Stimulated activated CD8-positive, alpha-beta memory T cell treated with anti-CD3 and anti-CD28 coated beads, Interleukin-7, amount 100 ng/mL, for 4 hours (primary cell): ENCODE results near the gene HSPA1B.
"Not testable (repeated sequence)": the region's sequence is repeated elsewhere in the genome, so short reads cannot be mapped to it uniquely, and the experiment has no call there.

Experiments
- DNase-seq, 2 donors: peaks; one replicate each; pipeline ENCODE4 v3.0.0-alpha.2; 2020; ENCODE audit warnings: low read depth in 2 of 2

The HSPA1B gene

DNA sequence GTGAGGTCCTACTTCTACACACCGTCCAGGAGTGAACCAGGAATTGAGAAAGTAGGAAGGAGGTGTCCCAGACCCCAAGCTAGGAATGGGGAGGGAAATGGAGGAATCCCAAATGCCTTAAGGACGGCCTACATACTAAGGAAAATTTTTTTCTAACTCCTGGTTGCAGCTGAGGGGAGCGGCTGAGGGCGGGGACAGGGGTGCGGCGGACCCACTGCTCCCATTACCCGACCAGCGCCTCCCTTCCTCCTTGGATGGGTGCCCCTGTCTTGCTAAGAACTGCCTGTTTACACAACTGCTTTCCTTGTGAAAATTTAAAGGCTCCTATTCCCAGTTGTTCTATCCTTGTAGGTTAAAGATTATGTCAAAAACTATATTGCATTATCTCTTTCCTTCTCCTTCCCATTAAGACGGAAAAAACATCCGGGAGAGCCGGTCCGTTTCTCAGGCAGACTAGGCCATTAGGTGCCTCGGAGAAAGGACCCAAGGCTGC, 699 bp upstream of the HSPA1B start:
- DNase-seq = peak in 1 of 2 donors; percentile 17

GRCh38 chr6:31829633-31830283, 2.2 kb downstream of the HSPA1B start:
- no peak for DNase-seq

- no peak for DNase-seq
Measured at GRCh38 chr6:31830886-31831335, 3.4 kb downstream of the HSPA1B start.

GRCh38 chr6:31831350-31832215, 4.0 kb downstream of the HSPA1B start:
- no peak for DNase-seq

DNA sequence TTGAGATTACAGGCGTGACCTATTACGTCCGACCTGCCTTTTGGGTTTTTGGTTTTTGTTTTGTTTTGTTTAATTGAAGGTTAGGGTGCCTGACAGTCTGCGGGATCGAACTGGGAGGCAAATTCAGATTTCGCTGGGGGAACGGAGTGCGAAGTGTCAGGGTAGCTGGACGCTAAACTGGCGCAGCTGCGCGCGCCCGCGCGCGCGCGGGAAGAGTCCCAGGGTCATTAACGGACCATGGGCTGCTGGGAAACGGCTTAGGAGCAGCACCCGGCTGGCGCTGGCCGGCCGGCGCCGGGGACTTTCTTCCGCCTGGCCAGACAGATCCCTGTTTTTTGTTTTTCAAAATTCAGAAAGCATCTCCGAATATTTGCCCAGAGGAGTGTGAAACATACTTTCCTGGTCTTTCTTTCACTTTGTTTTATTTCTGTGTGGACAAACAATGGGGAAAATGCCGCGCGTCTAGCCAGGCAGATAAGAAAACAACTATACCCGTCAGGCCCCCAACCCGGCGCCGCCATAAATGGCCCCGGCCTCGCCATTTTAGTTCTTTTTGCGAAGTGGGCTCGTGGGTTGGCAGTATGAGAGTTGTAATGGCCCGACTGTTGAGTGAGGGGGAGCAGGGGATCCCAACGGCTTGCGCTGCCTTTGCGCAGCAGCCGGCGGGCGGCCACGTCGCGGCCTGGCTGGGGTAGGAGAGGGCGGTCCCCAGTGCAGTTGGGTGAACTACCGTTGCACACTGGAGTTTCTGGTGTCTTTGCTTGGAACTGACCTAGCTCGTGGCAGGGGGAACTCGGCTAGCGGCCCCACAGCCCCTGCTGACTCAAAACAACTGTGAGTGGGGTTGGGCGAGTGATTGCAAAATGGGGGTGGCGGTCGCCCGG, 7.1 kb downstream of the HSPA1B start:
- DNase-seq = peak; percentile 60 to 63

GRCh38 chr6:31836047-31836473, 8.5 kb downstream of the HSPA1B start:
- DNase-seq = no peak

- DNase-seq = no peak
Measured at GRCh38 chr6:31836474-31837368, 9.2 kb downstream of the HSPA1B start.

DNA sequence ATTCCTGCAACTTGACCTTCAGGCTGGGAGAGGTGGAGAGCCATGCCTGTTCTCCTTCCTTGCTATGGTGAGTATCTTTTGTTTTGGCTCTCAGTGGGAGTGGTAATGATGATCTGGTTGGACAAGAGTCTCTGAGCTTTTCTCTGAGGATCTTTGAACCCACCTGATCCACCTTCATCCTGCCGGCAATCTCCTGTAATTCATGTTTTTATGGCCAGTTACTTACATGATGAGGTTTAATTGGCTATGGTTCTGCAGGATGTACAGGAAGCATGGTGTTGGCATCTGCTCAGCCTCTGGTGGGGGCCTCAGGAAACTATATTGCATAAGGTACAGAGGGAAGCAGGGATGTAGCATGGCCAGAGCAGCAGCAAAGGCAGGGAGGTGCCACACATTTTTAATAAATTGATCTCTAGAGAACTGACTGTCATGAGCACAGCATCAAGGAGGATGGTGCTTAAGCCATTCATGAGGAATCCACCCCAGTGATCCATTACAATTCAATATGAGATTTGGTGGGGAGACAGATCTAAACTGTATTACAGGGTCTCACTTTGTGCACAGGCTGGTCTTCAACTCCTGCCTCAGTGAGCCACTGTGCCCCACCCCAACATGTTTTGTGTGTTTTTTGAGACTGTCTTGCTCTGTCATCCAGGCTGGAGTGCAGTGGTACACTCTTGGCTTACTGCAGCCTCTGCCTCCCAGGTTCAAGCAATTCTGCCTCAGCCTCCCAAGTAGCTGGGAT, 10.0 kb downstream of the HSPA1B start:
- DNase-seq = no peak

DNA sequence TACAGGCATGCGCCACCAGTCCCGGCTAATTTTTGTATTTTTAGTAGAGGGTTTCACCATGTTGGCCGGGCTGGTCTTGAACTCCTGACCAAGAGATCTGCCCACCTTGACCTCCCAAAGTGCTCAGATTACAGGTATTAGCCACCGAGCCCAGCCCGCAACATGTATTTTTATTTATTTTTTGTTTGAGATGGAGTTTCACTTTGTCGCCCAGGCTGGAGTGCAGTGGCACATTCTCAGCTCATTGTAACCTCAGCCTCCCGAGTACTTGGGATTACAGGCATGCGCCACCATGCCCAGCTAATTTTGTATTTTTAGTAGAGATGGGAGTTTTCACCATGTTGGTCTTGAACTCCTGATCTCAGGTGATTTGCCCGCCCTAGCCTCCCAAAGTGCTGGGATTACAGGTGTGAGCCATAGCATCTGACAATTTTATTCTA, 10.6 kb downstream of the HSPA1B start:
- not testable (repeated sequence) for DNase-seq

- no peak for DNase-seq
Measured at GRCh38 chr6:31838968-31839367, 11.4 kb downstream of the HSPA1B start.

GRCh38 chr6:31839779-31840126, 12.2 kb downstream of the HSPA1B start:
- not testable (repeated sequence) for DNase-seq

GRCh38 chr6:31842053-31842452, 14.5 kb downstream of the HSPA1B start:
- DNase-seq = no peak

GRCh38 chr6:31844507-31844906, 17.0 kb downstream of the HSPA1B start:
- DNase-seq = no peak

DNA sequence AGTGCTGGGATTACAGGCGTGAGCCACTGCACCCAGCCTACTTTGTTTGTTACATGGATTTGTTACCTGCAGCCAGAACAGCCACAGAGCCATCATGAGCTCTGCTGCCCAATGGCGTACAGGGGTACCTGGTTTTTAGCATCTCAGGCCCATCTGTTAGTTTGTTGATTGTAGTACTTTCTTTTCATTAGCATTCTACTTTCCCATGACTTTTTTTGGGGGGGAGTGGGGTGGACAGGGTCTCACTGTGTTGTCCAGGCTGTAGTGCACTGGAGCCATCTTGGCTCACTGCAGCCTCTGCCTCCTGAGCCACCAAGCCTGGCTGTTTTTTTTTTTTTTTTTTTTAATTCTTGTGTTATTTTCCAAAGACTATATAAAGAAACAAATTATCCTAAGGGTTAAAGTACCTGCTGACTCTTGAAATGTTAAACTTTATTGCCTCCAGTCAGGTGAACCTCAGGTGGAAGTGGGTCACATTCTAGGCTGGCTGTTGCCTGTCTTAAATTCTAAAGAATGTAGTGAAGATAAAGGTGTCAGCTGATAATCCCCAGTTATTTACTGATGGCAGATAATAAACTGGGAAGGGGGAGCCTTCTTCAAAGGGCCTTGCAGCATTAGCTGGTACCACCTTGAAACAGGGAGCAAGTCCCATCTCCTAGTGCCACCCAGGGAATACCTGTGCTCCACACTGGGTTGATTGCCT, 19.9 kb downstream of the HSPA1B start:
- DNase-seq = no peak

- no peak for DNase-seq
Measured at GRCh38 chr6:31850765-31851484, 23.4 kb downstream of the HSPA1B start.

DNA sequence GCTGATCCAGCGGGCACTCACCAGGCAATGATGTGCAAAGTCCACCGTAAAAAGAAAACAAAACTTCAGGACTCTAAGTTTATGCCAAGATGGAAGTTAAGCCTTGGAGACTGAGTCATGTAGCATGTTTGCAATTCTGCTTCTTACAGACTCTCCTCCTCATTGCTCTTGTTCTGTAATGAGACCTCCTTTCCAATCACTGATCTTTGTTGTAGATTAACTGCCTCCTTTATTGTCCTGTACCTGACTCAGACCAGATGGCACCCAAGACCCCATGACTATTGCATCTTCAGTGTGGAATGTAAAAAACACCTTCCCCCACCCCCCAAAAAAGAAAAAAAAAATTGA, 23.9 kb downstream of the HSPA1B start:
- no peak for DNase-seq

GRCh38 chr6:31851980-31852718, 24.6 kb downstream of the HSPA1B start:
- DNase-seq = not testable (repeated sequence)

DNA sequence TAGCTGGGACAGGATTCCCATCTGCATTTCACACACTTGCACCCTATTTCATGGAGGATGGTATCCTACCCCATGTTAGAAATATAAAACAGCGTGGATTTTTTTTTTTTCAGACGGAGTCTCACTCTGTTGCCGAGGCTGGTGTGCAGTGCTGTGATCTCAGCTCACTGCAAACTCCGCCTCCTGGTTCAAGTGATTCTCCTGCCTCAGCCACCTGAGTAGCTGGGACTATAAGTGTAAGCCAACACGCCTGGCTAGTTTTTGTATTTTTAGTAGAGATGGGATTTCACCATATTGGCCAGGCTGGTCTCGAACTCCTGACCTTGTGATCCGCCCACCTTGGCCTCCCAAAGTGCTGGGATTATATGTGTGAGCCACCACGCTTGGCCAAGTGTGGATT, 30.2 kb downstream of the HSPA1B start:
- DNase-seq = not testable (repeated sequence)
